B cell (primary cell): ENCODE data around the gene CACNA2D4. TPM values are rescaled to one million over a fixed set of nuclear protein-coding genes. Genes with fewer than 3 reads are reported as not detected.

Experiments
- ATAC-seq: fragments of 200-7000 bp; cut with Tn5 transposase; one replicate; pipeline ENCODE4 v1.10.0; 2021; ENCODE audit warnings: low read depth, mild to moderate bottlenecking, moderate number of reproducible peaks, moderate library complexity
- CTCF ChIA-PET: fragments of 350-600 bp; sonication (Branson Sonifier 250); formaldehyde crosslinking; loops from one replicate; lab custom pipeline; 2021; ENCODE audit warnings: antibody characterized with exemption, inconsistent platforms; lab: Charles Lee
- POLR2A ChIA-PET: fragments of 350-600 bp; sonication (Branson Sonifier 250); formaldehyde crosslinking; loops from one replicate; lab custom pipeline; 2021; ENCODE audit warnings: antibody characterized with exemption; lab: Charles Lee
- DNase-seq: peaks from one replicate; pipeline ENCODE4 v3.0.0; 2013
- H2AFZ ChIP-seq: 2 replicates; pipeline ENCODE4 v1.6.1; 2012; ENCODE audit warnings: mild to moderate bottlenecking, low read depth, low read length; ENCODE audit not compliant: insufficient read depth, poor library complexity, severe bottlenecking
- H3K27ac ChIP-seq, 2 donors: 1 replicate in 1 of 2; 2 replicates in 1 of 2; pipeline ENCODE4 v1.5.1; 2012 to 2013; ENCODE audit warnings: low read length in 2 of 2, mild to moderate bottlenecking in 2 of 2, moderate library complexity in 1 of 2
- H3K27me3 ChIP-seq, 4 experiments: fragments of 200-600 bp in 1 of 4; sonication (generic) in 1 of 4; replicated peaks in 1 of 4; 1 replicate in 2 of 4; 2 replicates in 2 of 4; pipeline versions ENCODE4 v1.6.1 to v1.7.0; 2013 to 2016; ENCODE audit warnings: low read length in 3 of 4, mild to moderate bottlenecking in 2 of 4, mixed read lengths in 1 of 4, moderate library complexity in 1 of 4; ENCODE audit not compliant: insufficient read depth in 4 of 4, control insufficient read depth in 3 of 4; ENCODE audit errors: control extremely low read depth in 1 of 4
- H3K36me3 ChIP-seq, 2 experiments: replicated peaks in 1 of 2; 1 replicate in 1 of 2; 2 replicates in 1 of 2; pipeline versions ENCODE4 v1.6.1 to v1.7.1; 2013; ENCODE audit warnings: low read length in 1 of 2; ENCODE audit not compliant: insufficient read depth in 2 of 2, control insufficient read depth in 1 of 2; ENCODE audit errors: control extremely low read depth in 1 of 2, extremely low read depth in 1 of 2
- H3K4me1 ChIP-seq, 2 donors: fragments of 200-600 bp in 1 of 2; sonication (generic) in 1 of 2; 1 replicate in 1 of 2; 2 replicates in 1 of 2; pipeline versions ENCODE4 v1.5.1 to v1.6.1; 2013 to 2017; ENCODE audit warnings: low read length in 2 of 2; ENCODE audit not compliant: control insufficient read depth in 2 of 2, insufficient read depth in 2 of 2
- H3K4me2 ChIP-seq: replicated peaks from 2 replicates; pipeline ENCODE3; 2012; ENCODE audit warnings: mild to moderate bottlenecking, low read depth, low read length; ENCODE audit not compliant: poor library complexity, severe bottlenecking
- H3K4me3 ChIP-seq, 5 experiments: fragments of 200-600 bp in 1 of 5; sonication (generic) in 1 of 5; 1 replicate in 3 of 5; 2 replicates in 2 of 5; pipeline versions ENCODE4 v1.5.1 to v1.7.0; 2011 to 2016; ENCODE audit warnings: low read length in 4 of 5, mild to moderate bottlenecking in 4 of 5, low read depth in 2 of 5, control low read depth in 1 of 5, moderate library complexity in 1 of 5; ENCODE audit not compliant: insufficient read depth in 1 of 5; ENCODE audit errors: control extremely low read depth in 1 of 5, extremely low read depth in 1 of 5
- H3K79me2 ChIP-seq: fragments of 200-600 bp; sonication (generic); one replicate; pipeline ENCODE4 v1.6.0; 2016; ENCODE audit warnings: low read length; ENCODE audit not compliant: control insufficient read depth, insufficient read depth
- H3K9ac ChIP-seq: fragments of 200-600 bp; sonication (generic); 2 replicates; pipeline ENCODE4 v1.6.1; 2017; ENCODE audit warnings: mild to moderate bottlenecking, low read length, moderate library complexity
- H3K9me3 ChIP-seq, 3 donors: one replicate each; pipeline versions ENCODE4 v1.6.1 to v1.7.1; 2013; ENCODE audit warnings: low read length in 2 of 3; ENCODE audit not compliant: control insufficient read depth in 2 of 3, insufficient read depth in 1 of 3; ENCODE audit errors: control extremely low read depth in 1 of 3
- H4K20me1 ChIP-seq: 2 replicates; pipeline ENCODE4 v1.6.0; 2012; ENCODE audit warnings: mild to moderate bottlenecking, low read length; ENCODE audit not compliant: insufficient read depth, control insufficient read depth, poor library complexity, severe bottlenecking
- H3K27ac Mint-ChIP-seq: one replicate; pipeline ENCODE4 v1.8.0; 2021; ENCODE audit warnings: mixed read lengths
- H3K27me3 Mint-ChIP-seq: one replicate; pipeline ENCODE4 v1.8.0; 2021; ENCODE audit warnings: mixed read lengths
- H3K4me1 Mint-ChIP-seq: one replicate; pipeline ENCODE4 v1.8.0; 2021; ENCODE audit warnings: mixed read lengths
- H3K4me3 Mint-ChIP-seq: one replicate; pipeline ENCODE4 v1.8.0; 2021; ENCODE audit warnings: mixed read lengths
- H3K9me3 Mint-ChIP-seq: one replicate; pipeline ENCODE4 v1.8.0; 2022; ENCODE audit warnings: mixed read lengths; ENCODE audit not compliant: insufficient read depth
- EZH2 ChIP-seq: IDR thresholded peaks from 2 replicates; pipeline ENCODE4 v1.6.1; 2012; ENCODE audit warnings: borderline replicate concordance, low read depth, mild to moderate bottlenecking, moderate library complexity, low read length; ENCODE audit not compliant: insufficient read depth, poor library complexity, severe bottlenecking
- WGBS: methylation state at CpG from one replicate; pipeline ENCODE4 v1.1.5; 2013; ENCODE audit warnings: missing lambda C conversion rate; ENCODE audit not compliant: insufficient coverage; 5-methylcytosine and 5-hydroxymethylcytosine counted together
- intact Hi-C: fragments of 100-400 bp; cut with micrococcal nuclease; formaldehyde crosslinking; loops from one replicate; pipeline ENCODE4 v1.10.0; 2022
- polyA plus RNA-seq: library from polyadenylated mRNA; depleted of rRNA; stranded (reverse); fragments of >200 nt; gene quantifications from 2 replicates; pipeline ENCODE4 v1.2.3, GENCODE V29; 2012
- total RNA-seq, 2 donors: library from RNA; stranded (reverse); fragments of 120-200 nt in 1 of 2; gene quantifications; 1 replicate in 1 of 2; 2 replicates in 1 of 2; pipeline versions ENCODE4 v1.2.3 to v1.2.4, GENCODE V29; 2013 to 2022
- TF ChIP-seq, protein P1 (sequence below): fragments of 200-600 bp; IDR thresholded peaks from one replicate; pipeline ENCODE4 v1.8.0; 2022; ENCODE audit warnings: antibody characterized with exemption, mild to moderate bottlenecking

The CACNA2D4 gene
- total and polyA plus RNA-seq, 2 donors (not counting 1 experiment from before 2014, with no cell fraction given) = 6.0 to 7.4 TPM

DNA sequence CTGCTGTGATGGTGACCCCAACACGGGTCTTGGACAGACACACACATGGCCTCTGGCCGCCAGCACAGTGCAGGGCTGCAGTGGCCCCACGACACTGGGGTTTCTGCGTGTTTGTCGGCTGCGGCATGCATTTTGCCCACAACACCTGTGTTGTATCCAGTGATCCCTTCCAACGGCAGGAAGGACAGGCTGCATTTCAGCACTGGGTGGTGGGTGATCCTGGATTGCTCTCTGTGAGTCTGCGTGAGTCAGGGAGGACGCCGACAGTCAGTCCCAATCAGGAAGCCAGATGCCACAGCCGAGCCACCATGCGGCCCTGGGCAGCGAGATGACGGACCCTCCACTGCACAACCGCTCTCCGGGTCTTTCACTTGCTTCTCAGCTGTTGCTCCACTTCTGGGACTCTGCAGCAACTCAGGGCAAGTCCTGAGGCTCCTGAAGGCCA is 77.4 kb downstream of the CACNA2D4 start:
- Histone ChIP-seq H3K27ac (no peak overlapping the region), H3K4me1 (peaks cover 13 to 18% of the 10 kb centered on the region in 2 donors), H3K9me3 (no peaks in the 10 kb centered on the region), H3K27me3 (peaks cover 0 to 4% (median 0%) of the 10 kb centered on the region in 4 experiments), H3K36me3 (no peaks in the 10 kb centered on the region), H3K4me2 (no peak overlapping the region), H3K79me2 (no peaks in the 10 kb centered on the region), H2AFZ (no peak overlapping the region), H3K9ac (no peak overlapping the region), H3K4me3 (no peak overlapping the region), H4K20me1 (no peaks in the 10 kb centered on the region)
- intact Hi-C loops = no loop called here
- Mint-ChIP-seq H3K27ac (no peak overlapping the region), H3K9me3 (no peaks in the 10 kb centered on the region), H3K27me3 (peaks cover 3% of the 10 kb centered on the region), H3K4me1 (peaks cover 35% of the 10 kb centered on the region), H3K4me3 (no peak overlapping the region)
- DNase-seq (no peak), ATAC-seq (no peak)
- TF ChIP-seq, protein P1, sequence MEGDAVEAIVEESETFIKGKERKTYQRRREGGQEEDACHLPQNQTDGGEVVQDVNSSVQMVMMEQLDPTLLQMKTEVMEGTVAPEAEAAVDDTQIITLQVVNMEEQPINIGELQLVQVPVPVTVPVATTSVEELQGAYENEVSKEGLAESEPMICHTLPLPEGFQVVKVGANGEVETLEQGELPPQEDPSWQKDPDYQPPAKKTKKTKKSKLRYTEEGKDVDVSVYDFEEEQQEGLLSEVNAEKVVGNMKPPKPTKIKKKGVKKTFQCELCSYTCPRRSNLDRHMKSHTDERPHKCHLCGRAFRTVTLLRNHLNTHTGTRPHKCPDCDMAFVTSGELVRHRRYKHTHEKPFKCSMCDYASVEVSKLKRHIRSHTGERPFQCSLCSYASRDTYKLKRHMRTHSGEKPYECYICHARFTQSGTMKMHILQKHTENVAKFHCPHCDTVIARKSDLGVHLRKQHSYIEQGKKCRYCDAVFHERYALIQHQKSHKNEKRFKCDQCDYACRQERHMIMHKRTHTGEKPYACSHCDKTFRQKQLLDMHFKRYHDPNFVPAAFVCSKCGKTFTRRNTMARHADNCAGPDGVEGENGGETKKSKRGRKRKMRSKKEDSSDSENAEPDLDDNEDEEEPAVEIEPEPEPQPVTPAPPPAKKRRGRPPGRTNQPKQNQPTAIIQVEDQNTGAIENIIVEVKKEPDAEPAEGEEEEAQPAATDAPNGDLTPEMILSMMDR = no peak
- TF ChIP-seq EZH2 = no peak
- CTCF ChIA-PET = interaction anchor here (2.8 kb wide), 1 partner anchor 99 kb away, joined by 12 read pairs; no protein-coding TSS in a partner anchor
- POLR2A ChIA-PET = no interaction called here
- WGBS = 96% methylated on average over 16 of the region's 16 CpGs
